ENCODE data around the gene PLPP4.

DNA sequence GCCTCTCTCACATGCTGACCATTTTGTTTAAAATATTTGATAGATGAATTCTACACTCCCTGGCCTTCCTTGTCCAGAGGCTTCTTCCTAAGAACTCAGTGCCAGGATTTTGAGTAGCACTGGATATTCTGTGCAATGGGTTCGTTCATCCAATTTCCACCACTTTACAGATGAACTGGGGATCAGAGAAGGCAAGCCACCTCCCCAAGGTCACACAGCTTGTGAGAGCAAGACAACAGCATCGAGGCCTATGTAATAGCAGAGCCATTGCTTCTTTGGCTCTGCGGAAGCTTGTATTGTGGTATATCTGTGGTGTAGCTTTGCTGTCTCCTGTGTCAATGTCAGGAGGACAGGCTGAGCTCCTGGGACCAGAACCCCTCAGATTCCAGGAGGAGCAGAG lies 140.9 kb downstream of the PLPP4 start:
- TF ChIP-seq, protein P1, sequence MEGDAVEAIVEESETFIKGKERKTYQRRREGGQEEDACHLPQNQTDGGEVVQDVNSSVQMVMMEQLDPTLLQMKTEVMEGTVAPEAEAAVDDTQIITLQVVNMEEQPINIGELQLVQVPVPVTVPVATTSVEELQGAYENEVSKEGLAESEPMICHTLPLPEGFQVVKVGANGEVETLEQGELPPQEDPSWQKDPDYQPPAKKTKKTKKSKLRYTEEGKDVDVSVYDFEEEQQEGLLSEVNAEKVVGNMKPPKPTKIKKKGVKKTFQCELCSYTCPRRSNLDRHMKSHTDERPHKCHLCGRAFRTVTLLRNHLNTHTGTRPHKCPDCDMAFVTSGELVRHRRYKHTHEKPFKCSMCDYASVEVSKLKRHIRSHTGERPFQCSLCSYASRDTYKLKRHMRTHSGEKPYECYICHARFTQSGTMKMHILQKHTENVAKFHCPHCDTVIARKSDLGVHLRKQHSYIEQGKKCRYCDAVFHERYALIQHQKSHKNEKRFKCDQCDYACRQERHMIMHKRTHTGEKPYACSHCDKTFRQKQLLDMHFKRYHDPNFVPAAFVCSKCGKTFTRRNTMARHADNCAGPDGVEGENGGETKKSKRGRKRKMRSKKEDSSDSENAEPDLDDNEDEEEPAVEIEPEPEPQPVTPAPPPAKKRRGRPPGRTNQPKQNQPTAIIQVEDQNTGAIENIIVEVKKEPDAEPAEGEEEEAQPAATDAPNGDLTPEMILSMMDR (IDR thresholded peaks at IDR 0.05; ENCODE audit: borderline replicate concordance, extremely low read depth, low read length, poor library complexity, severe bottlenecking) = no peak
- TF ChIP-seq EZH2 (IDR thresholded peaks at IDR 0.05; ENCODE audit: borderline replicate concordance, low read depth, low read length, severe bottlenecking) = no peak

All from DND-41 (cell line).